ENCODE results near the gene PNKD.

The PNKD gene

DNA sequence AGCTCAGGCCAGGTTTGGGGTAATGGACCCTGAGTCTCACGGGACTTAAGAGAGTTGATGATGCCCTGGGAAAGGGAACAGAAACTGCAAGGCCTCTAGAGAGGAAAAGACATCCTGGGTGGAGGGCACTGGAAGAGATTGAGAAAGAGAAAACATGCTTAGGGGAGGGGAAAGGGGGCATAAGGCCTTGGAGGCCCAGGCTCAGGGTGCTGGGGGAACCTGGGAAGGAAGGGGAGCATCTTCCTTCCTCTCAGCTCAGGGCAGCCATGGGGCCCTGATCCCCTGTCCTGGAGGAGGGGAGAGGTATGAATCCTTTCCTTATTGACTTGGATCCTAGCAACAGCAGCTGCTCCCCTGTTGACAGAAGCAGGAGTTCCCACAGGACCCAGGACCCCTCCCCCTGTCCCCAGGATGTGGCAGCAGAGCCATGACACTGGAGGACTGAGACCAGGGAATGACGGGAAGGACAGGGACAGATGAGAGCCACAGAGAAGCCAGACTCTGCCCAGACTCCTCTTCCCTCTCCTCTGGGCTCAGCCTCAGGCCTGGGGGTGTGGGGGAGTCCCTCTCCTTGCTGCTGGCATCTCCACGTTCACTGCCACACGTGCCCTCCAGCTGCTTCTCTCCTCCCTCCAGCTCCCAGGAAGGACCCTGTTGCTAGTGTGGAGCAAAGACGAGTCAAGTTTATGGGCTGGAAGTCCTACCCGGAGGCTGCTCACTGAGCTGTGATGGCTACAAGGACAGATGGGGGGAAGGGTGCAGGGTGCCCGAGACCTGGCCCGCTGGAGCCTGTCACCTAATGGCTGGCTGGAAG is 8.7 kb upstream of the PNKD start:
- no peak for DNase-seq (ENCODE audit: extremely low read depth, low read depth)
- H3K4me3 ChIP-seq (replicated peaks; ENCODE audit: low read depth, low read length): no peak overlapping the region
- TF ChIP-seq, protein P1, sequence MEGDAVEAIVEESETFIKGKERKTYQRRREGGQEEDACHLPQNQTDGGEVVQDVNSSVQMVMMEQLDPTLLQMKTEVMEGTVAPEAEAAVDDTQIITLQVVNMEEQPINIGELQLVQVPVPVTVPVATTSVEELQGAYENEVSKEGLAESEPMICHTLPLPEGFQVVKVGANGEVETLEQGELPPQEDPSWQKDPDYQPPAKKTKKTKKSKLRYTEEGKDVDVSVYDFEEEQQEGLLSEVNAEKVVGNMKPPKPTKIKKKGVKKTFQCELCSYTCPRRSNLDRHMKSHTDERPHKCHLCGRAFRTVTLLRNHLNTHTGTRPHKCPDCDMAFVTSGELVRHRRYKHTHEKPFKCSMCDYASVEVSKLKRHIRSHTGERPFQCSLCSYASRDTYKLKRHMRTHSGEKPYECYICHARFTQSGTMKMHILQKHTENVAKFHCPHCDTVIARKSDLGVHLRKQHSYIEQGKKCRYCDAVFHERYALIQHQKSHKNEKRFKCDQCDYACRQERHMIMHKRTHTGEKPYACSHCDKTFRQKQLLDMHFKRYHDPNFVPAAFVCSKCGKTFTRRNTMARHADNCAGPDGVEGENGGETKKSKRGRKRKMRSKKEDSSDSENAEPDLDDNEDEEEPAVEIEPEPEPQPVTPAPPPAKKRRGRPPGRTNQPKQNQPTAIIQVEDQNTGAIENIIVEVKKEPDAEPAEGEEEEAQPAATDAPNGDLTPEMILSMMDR (IDR thresholded peaks at IDR 0.05; ENCODE audit: low read depth, low read length, missing control alignments): no peak

DNA sequence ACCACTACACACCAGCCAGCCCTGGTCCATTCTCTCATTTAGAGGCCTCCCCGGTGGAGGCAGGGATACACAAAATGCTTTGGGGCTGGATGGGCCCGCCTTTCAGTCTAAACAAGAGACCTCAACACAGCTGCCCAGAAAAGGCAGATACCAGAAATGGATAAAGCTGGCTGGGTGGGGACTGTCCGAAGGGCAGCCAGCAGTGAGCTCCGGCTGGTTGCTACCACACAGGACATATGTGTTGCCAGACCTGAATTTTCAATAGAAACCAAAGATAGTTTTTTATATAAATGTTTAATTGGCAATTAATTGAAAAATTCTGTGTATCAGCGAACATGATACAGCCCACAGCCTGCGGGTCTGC is 8.1 kb upstream of the PNKD start:
- H3K4me3 ChIP-seq (replicated peaks; ENCODE audit: low read depth, low read length): no peak overlapping the region
- TF ChIP-seq, protein P1 (IDR thresholded peaks at IDR 0.05; ENCODE audit: low read depth, low read length, missing control alignments): no peak
- no peak for DNase-seq (ENCODE audit: extremely low read depth, low read depth)

GRCh38 chr2:218262631-218263586 is 7.4 kb upstream of the PNKD start:
- H3K4me3 ChIP-seq (replicated peaks; ENCODE audit: low read depth, low read length): no peak overlapping the region
- no peak for DNase-seq (ENCODE audit: extremely low read depth, low read depth)
- TF ChIP-seq, protein P1 (IDR thresholded peaks at IDR 0.05; ENCODE audit: low read depth, low read length, missing control alignments): no peak

- no peak overlapping the region for H3K4me3 ChIP-seq (replicated peaks; ENCODE audit: low read depth, low read length)
These were observed 6.3 kb upstream of the PNKD start for GRCh38 chr2:218263817-218264641.

DNA sequence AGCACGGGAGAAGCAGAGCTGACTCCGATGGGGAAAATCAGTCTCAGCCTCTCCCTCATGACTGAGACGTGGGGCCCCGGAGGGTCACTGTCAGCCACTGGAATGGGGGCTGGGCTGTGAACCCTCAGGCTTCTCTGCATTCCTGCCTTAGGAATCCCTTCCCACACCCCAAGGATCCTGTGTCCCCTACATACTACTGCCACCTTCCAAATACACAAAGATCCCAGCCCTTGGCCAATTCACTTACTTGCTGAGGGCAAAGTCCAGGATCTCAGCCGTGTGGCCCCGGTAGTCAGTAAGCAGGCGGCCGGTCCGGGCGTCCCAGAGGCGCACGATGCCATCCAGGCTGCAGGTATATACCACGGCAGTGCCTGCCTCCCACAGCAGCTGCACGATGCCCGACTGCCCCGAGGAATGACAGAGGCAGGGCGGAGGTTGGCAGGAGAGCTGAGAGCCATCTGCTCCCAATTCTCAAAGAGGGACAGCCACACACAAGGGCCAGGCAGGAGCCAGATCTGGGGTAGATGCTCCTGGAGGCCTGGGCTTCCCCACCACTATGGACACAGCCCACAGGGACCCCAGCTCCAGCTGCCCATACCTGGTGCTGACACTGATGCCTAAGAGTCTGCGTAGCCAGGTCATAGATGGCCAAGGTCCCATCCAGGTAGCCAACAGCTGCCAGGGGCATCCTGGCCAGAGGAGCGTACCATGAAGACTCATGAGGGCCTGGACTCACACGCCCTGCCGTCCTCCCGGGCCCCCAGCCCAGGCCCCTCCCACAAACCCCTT is 5.4 kb upstream of the PNKD start:
- H3K4me3 ChIP-seq (replicated peaks; ENCODE audit: low read depth, low read length): no peak overlapping the region
- TF ChIP-seq, protein P1 (IDR thresholded peaks at IDR 0.05; ENCODE audit: low read depth, low read length, missing control alignments): no peak
- DNase-seq (ENCODE audit: extremely low read depth, low read depth): no peak

More at GRCh38 chr2:218263817-218264641, 6.3 kb upstream of the PNKD start:
- DNase-seq (ENCODE audit: extremely low read depth, low read depth): no peak
- TF ChIP-seq, protein P1 (IDR thresholded peaks at IDR 0.05; ENCODE audit: low read depth, low read length, missing control alignments): peak; percentile 14
